Body of pancreas (tissue), 4 donors: ENCODE results near the gene OR8B4.

Experiments
- POLR2A ChIP-seq, 3 donors: fragments of 450-650 bp; IDR thresholded peaks; one replicate each; pipeline ENCODE4 v1.6.1; 2016; ENCODE audit warnings: antibody characterized with exemption in 3 of 3, mild to moderate bottlenecking in 2 of 3
- TF ChIP-seq, protein P1 (sequence below), 7 experiments: fragments of 450-650 bp in 4 of 7; fragments of 200-600 bp in 3 of 7; sonication (generic) in 3 of 7; IDR thresholded peaks; one replicate each; pipeline ENCODE4 v1.5.1; 2016 to 2019; ENCODE audit warnings: antibody characterized with exemption in 7 of 7

DNA sequence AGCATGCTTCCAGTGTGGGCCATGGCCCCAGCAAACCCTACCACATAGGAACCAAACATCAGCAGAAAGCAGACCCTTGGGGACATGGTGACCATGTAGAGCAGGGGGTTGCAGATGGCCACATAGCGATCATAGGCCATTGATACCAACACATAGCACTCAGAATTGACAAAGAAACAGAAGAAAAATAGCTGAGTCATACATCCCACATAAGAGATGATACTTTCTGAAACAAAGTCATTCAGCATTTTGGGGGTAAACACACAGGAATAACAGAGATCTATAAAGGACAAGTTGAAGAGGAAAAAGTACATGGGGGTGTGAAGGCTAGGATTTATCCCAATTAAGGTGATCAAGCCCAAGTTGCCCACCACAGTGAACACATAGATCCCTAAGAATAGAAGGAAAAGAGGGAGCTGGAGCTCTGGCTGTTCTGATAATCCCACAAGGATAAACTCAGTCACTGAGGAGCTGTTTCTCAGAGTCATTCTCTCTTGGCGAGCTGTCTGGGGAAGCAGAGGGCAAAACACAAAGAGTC lies at the start of gene OR8B4:
- TF ChIP-seq POLR2A (IDR thresholded peaks at IDR 0.05), result no peak
- TF ChIP-seq, protein P1, sequence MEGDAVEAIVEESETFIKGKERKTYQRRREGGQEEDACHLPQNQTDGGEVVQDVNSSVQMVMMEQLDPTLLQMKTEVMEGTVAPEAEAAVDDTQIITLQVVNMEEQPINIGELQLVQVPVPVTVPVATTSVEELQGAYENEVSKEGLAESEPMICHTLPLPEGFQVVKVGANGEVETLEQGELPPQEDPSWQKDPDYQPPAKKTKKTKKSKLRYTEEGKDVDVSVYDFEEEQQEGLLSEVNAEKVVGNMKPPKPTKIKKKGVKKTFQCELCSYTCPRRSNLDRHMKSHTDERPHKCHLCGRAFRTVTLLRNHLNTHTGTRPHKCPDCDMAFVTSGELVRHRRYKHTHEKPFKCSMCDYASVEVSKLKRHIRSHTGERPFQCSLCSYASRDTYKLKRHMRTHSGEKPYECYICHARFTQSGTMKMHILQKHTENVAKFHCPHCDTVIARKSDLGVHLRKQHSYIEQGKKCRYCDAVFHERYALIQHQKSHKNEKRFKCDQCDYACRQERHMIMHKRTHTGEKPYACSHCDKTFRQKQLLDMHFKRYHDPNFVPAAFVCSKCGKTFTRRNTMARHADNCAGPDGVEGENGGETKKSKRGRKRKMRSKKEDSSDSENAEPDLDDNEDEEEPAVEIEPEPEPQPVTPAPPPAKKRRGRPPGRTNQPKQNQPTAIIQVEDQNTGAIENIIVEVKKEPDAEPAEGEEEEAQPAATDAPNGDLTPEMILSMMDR (IDR thresholded peaks at IDR 0.05), result no peak
